Kidney capillary endothelial cell (primary cell): ENCODE data around the gene DNAJB4.
"Not testable (repeated sequence)": the region's sequence is repeated elsewhere in the genome, so short reads cannot be mapped to it uniquely, and the experiment has no call there.

Experiments
- DNase-seq: peaks from one replicate; pipeline ENCODE4 v3.0.0-alpha.2; 2018; ENCODE audit warnings: low spot score

DNAJB4 gene

GRCh38 chr1:78004719-78005447, at the start of gene DNAJB4:
TSS of gene DNAJB4 (plus strand) at chr1:78004939. CDS start at chr1:78005111, 172 bp downstream.
- DNase-seq, result peak; percentile 96

- DNase-seq, result no peak
These were observed 49.0 kb upstream of the DNAJB4 start for GRCh38 chr1:77955709-77956108.

- DNase-seq, result no peak
These were observed 48.3 kb upstream of the DNAJB4 start for GRCh38 chr1:77956464-77956863.

GRCh38 chr1:77958391-77958790, 46.3 kb upstream of the DNAJB4 start:
- no peak for DNase-seq

GRCh38 chr1:77958850-77959249, 45.9 kb upstream of the DNAJB4 start:
- no peak for DNase-seq

GRCh38 chr1:77961392-77961791, 43.3 kb upstream of the DNAJB4 start:
- DNase-seq, result no peak

GRCh38 chr1:77966291-77966690, 38.4 kb upstream of the DNAJB4 start:
- DNase-seq, result no peak

- DNase-seq, result no peak
These were observed 34.5 kb upstream of the DNAJB4 start for GRCh38 chr1:77970192-77970591.

- no peak for DNase-seq
These were observed 32.7 kb upstream of the DNAJB4 start for GRCh38 chr1:77972080-77972479.

GRCh38 chr1:77975386-77975785, 29.4 kb upstream of the DNAJB4 start:
- no peak for DNase-seq

- no peak for DNase-seq
These were observed 28.8 kb upstream of the DNAJB4 start for GRCh38 chr1:77975907-77976306.

- no peak for DNase-seq
These were observed 28.2 kb upstream of the DNAJB4 start for GRCh38 chr1:77976433-77977076.

- no peak for DNase-seq
These were observed 26.8 kb upstream of the DNAJB4 start for GRCh38 chr1:77977989-77978292.

GRCh38 chr1:77978293-77978968, 26.3 kb upstream of the DNAJB4 start:
- DNase-seq, result peak; percentile 90

GRCh38 chr1:77978969-77979876, 25.5 kb upstream of the DNAJB4 start, which contains the start of gene FUBP1:
TSS of gene FUBP1 (minus strand) at chr1:77979072. CDS start at chr1:77979004, 68 bp downstream.
- DNase-seq, result peak; percentile 98

- not testable (repeated sequence) for DNase-seq
These were observed 21.3 kb upstream of the DNAJB4 start for GRCh38 chr1:77983352-77983996.

GRCh38 chr1:77983997-77984355, 20.8 kb upstream of the DNAJB4 start:
- DNase-seq, result no peak

- DNase-seq, result no peak
These were observed 20.1 kb upstream of the DNAJB4 start for GRCh38 chr1:77984629-77985028.

GRCh38 chr1:77986810-77987209, 17.9 kb upstream of the DNAJB4 start:
- DNase-seq, result no peak

GRCh38 chr1:77987919-77988318, 16.8 kb upstream of the DNAJB4 start:
- DNase-seq, result no peak

- DNase-seq, result no peak
These were observed 15.0 kb upstream of the DNAJB4 start for GRCh38 chr1:77989744-77990143.
